Naive thymus-derived CD8-positive, alpha-beta T cell (primary cell): ENCODE measurements around the gene SLC29A2. TPM values are rescaled to one million over a fixed set of nuclear protein-coding genes. Genes with fewer than 3 reads are reported as not detected.
A peak's percentile ranks its signal among the peaks of the same experiment; 100 is the strongest.
"Not testable (repeated sequence)": the region's sequence is repeated elsewhere in the genome, so short reads cannot be mapped to it uniquely, and the experiment has no call there.

ENCODE experiments used
- ATAC-seq, 2 donors: fragments of 150-1000 bp; cut with Tn5 transposase in 1 of 2; sonication (Bioruptor Pico), chemical (Tn5 transposase) in 1 of 2; 1 replicate in 1 of 2; 2 replicates in 1 of 2; pipeline ENCODE4 v1.10.0; 2021; ENCODE audit warnings: mild to moderate bottlenecking in 2 of 2, moderate library complexity in 2 of 2
- POLR2A ChIA-PET: fragments of 350-600 bp; sonication (Branson Sonifier 250); formaldehyde crosslinking; loops from one replicate; lab custom pipeline; 2021; ENCODE audit warnings: antibody characterized with exemption; lab: Charles Lee
- DNase-seq, 10 donors: peaks; one replicate each; pipeline versions ENCODE4 v3.0.0 to v3.0.0-alpha.2; 2020 to 2022
- H3K27ac Mint-ChIP-seq, 10 donors: one replicate each; pipeline ENCODE4 v1.8.0; 2020 to 2022; ENCODE audit warnings: mild to moderate bottlenecking in 10 of 10, mixed read lengths in 10 of 10, moderate library complexity in 4 of 10, inconsistent platforms in 1 of 10
- H3K27me3 Mint-ChIP-seq, 5 donors: one replicate each; pipeline ENCODE4 v1.8.0; 2021 to 2022; ENCODE audit warnings: mixed read lengths in 5 of 5
- H3K36me3 Mint-ChIP-seq, 3 donors: one replicate each; pipeline ENCODE4 v1.8.0; 2020 to 2022; ENCODE audit warnings: mixed read lengths in 3 of 3, mild to moderate bottlenecking in 2 of 3, inconsistent platforms in 1 of 3
- H3K4me1 Mint-ChIP-seq, 4 donors: one replicate each; pipeline ENCODE4 v1.8.0; 2021 to 2022; ENCODE audit warnings: mixed read lengths in 4 of 4
- H3K4me3 Mint-ChIP-seq, 10 donors: one replicate each; pipeline ENCODE4 v1.8.0; 2020 to 2022; ENCODE audit warnings: mild to moderate bottlenecking in 10 of 10, mixed read lengths in 10 of 10, moderate library complexity in 6 of 10, inconsistent platforms in 1 of 10
- H3K9me3 Mint-ChIP-seq, 9 donors: one replicate each; pipeline ENCODE4 v1.8.0; 2020 to 2022; ENCODE audit warnings: mixed read lengths in 9 of 9, mild to moderate bottlenecking in 3 of 9, inconsistent platforms in 1 of 9, moderate library complexity in 1 of 9
- polyA plus RNA-seq, 3 donors: library from polyadenylated mRNA; unstranded; fragments of 300-500 nt; fragmentation: Illumina TruSeq; gene quantifications; one replicate each; pipeline ENCODE4 v1.2.3, GENCODE V29; 2021
- total RNA-seq, 8 experiments: library from RNA in 2 of 8; stranded (reverse) in 2 of 8; gene quantifications; one replicate each; pipeline ENCODE4 v1.2.3 and lab custom pipeline; 2021 to 2026

Gene SLC29A2
- total and polyA plus RNA-seq, 5 experiments from 2014 or later: 1.4 to 13.9 (median 3.9) TPM

- Mint-ChIP-seq H3K27ac (no peak overlapping the region), H3K4me3 (no peak overlapping the region), H3K9me3 (no peaks in the 10 kb centered on the region), H3K4me1 (peaks cover 4 to 7% (median 6%) of the 10 kb centered on the region in 4 donors), H3K27me3 (peaks cover 20 to 58% (median 41%) of the 10 kb centered on the region in 5 donors), H3K36me3 (no peaks in the 10 kb centered on the region)
- ATAC-seq (no peak), DNase-seq (no peak)
- POLR2A ChIA-PET: no interaction called here
These were observed 39.8 kb upstream of the SLC29A2 start for GRCh38 chr11:66411323-66411722.

DNA sequence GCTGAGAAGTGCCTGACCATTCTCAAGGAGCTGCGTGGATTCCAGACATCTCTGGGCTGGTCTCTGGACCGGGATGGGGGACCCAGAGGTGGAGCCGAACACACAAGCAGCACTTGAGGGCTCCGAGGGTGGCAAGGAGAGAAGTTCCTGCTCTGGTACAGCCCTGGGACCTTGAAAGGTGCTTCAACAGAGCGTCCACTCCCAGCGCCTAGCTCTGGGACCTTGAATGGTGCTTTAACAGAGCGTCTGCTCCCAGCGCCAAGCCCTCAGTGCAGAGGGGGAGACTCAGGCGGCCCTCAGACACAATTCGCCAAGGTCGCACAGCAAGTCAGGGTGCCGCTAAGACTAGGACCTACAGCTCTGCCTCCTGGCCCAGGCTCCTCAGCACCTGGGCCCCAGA is 38.6 kb upstream of the SLC29A2 start:
- no peak for DNase-seq
- no peak for ATAC-seq
- POLR2A ChIA-PET: interaction anchor here (0.5 to 0.9 kb wide), 2 partner anchors 11 to 20 kb away, joined by 3 to 5 read pairs; no protein-coding TSS in a partner anchor
- Mint-ChIP-seq H3K27ac (no peak overlapping the region), H3K9me3 (no peaks in the 10 kb centered on the region), H3K4me1 (peaks cover 4 to 7% (median 6%) of the 10 kb centered on the region in 4 donors), H3K27me3 (peaks cover 22 to 54% (median 39%) of the 10 kb centered on the region in 5 donors), H3K4me3 (peak overlapping the region in 2 of 10 donors; percentile 51 to 70), H3K36me3 (no peaks in the 10 kb centered on the region)

DNA sequence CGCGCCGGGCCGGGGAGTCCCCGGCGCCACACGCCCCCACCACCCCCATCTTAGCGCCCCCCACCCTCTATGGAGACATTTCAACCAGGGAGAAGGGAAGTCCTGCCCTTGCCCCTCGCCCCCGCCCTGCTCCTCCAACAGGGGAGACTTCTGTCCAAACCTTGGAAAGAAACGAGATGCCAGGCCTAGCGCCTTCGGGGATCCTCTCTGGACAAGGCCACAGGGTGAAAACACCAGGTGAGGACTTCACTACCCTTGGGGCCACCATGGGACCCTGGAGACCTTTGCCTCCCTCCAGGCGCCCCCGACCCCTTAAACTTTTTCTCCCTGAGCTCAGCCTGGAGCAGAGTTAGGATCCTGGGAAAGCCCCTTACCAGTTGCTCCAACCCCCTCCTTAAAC is 37.7 kb upstream of the SLC29A2 start:
- no peak overlapping the region for H3K4me3 Mint-ChIP-seq

DNA sequence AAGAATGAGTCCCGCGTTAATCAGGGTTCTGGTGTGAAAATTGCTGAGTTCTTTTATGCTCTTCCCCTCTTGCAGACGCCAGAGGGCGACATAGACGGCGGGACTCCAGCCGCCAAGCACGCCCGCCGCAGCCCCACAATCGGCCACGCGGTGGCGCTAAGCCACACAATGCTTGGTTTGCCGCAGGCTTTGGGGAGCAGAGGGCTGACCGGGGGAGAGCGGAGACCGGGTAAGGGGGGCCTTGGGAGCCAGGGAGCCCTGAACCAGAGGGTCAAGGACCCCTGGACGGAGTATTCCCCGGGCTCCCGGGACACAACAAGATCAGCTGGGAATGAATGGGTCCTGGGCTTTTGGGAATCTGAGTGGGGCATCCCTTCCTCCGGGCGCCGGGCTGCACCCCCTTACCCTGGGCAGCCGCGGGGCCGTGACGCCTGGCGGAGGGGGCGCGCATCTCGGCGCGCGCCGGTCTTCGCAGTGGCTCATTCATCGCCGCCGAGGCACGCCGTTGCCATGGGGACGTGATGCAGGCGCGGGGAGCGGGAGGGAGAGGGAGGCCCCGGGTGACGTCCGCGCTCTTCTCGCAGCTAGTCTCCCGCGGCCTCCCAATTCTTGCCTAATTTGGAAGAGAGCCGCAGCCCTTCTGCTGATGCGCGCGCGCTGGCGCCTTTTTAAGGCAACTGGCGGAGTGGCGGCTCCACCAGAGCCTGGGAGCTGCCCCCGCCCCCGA is 37.1 kb upstream of the SLC29A2 start:
- peak; percentile 85 to 86 for ATAC-seq
- Mint-ChIP-seq H3K9me3 (no peaks in the 10 kb centered on the region), H3K4me1 (peaks cover 4 to 7% (median 5%) of the 10 kb centered on the region in 4 donors), H3K36me3 (no peaks in the 10 kb centered on the region), H3K27ac (peak overlapping the region in 8 of 10 donors; percentile 4 to 91 (median 77)), H3K4me3 (peak overlapping the region; percentile 60 to 91 (median 86)), H3K27me3 (peaks cover 23 to 50% (median 32%) of the 10 kb centered on the region in 5 donors)
- POLR2A ChIA-PET: interaction anchor here (0.9 kb wide), 1 partner anchor 270 kb away, joined by 3 read pairs; no protein-coding TSS in a partner anchor
- DNase-seq: peak; percentile 78 to 96 (median 92)

More for the DNA sequence above, 37.7 kb upstream of the SLC29A2 start:
- ATAC-seq (no peak), DNase-seq (no peak)
- Mint-ChIP-seq H3K27me3 (peaks cover 24 to 54% (median 30%) of the 10 kb centered on the region in 5 donors), H3K27ac (peak overlapping the region in 1 of 10 donors; percentile 89), H3K9me3 (no peaks in the 10 kb centered on the region), H3K4me1 (peaks cover 4 to 7% (median 5%) of the 10 kb centered on the region in 4 donors), H3K36me3 (no peaks in the 10 kb centered on the region)
- POLR2A ChIA-PET: interaction anchor here (0.7 to 0.9 kb wide), 2 partner anchors 269 to 740 kb away, joined by 3 read pairs; no protein-coding TSS in a partner anchor

DNA sequence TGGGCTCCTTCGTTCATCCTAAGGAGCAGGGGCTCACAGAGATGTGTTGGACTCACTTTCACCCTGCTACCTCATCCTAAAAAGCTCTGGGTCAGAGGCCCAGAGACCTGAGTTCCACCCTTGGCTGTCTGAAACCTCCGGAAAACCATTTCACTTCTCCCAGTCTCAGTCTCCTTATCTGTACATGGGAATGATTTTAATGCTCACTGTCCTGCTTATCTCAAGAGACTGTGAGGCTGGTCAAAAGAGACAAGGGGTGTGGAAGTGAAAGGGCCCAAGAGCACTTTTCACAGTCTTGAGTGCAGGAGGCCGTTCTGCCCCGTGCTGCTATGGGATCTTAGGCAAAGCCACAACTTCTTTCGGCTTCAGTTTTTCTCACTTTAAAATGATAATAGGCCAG is 36.1 kb upstream of the SLC29A2 start:
- H3K27me3 Mint-ChIP-seq: peaks cover 19 to 41% (median 27%) of the 10 kb centered on the region in 5 donors
- H3K9me3 Mint-ChIP-seq: no peaks in the 10 kb centered on the region
- no peak overlapping the region for H3K27ac Mint-ChIP-seq
- DNase-seq (no peak), ATAC-seq (no peak)
- H3K4me1 Mint-ChIP-seq: peaks cover 4 to 7% (median 5%) of the 10 kb centered on the region in 4 donors
- H3K4me3 Mint-ChIP-seq: no peak overlapping the region
- no peaks in the 10 kb centered on the region for H3K36me3 Mint-ChIP-seq
- POLR2A ChIA-PET: no interaction called here

GRCh38 chr11:66393954-66394353 is 22.4 kb upstream of the SLC29A2 start:
- peak overlapping the region in 2 of 10 donors; percentile 7 to 41 for H3K27ac Mint-ChIP-seq
- no peak for ATAC-seq
- H3K27me3 Mint-ChIP-seq: peaks cover 0 to 19% (median 5%) of the 10 kb centered on the region in 5 donors
- H3K4me3 Mint-ChIP-seq: no peak overlapping the region
- H3K9me3 Mint-ChIP-seq: no peaks in the 10 kb centered on the region
- no peak for DNase-seq
- H3K4me1 Mint-ChIP-seq: peaks cover 0 to 2% (median 0%) of the 10 kb centered on the region in 4 donors
- POLR2A ChIA-PET: no interaction called here
- H3K36me3 Mint-ChIP-seq: no peaks in the 10 kb centered on the region

GRCh38 chr11:66391322-66391721 is 19.8 kb upstream of the SLC29A2 start:
- POLR2A ChIA-PET: no interaction called here
- Mint-ChIP-seq H3K36me3 (no peaks in the 10 kb centered on the region), H3K27ac (no peak overlapping the region)

DNA sequence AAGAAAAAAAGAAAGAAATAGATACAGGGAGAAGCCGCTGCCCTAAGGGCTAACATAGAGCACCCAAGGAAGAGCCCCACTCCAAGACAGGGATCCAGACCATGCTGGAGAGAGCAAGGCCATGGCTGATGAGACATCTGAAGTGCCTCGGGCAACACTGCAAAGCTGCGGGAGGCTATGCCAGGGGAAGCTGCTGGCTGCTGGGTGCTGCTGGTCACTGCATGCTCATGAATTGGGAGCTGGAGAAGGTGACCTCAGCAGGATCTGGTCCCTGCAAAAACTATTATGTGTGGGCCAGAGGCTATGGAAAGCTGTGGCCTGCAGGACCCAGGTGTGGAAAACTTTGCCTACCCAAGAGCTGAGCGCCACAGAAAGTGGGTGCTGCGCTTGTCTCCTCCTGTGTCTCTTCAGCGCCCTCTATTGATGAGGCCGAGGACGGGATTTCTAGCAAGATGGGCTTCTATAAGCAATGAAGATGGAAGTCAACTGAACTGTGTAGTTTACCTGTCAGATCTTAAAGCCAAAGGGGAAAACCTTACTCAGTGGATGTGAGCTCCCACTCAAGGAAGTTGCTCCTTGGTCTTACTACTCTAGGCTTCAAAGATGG is 17.3 kb upstream of the SLC29A2 start:
- Mint-ChIP-seq H3K36me3 (no peaks in the 10 kb centered on the region), H3K27ac (no peak overlapping the region), H3K4me1 (peaks cover 5 to 8% (median 7%) of the 10 kb centered on the region in 4 donors), H3K27me3 (peaks cover 0 to 11% (median 1%) of the 10 kb centered on the region in 5 donors), H3K4me3 (no peak overlapping the region), H3K9me3 (no peaks in the 10 kb centered on the region)
- peak; percentile 85 to 88 for ATAC-seq
- POLR2A ChIA-PET: interaction anchor here (1.0 to 2.2 kb wide), 5 partner anchors 17 to 77 kb away, joined by 3 to 12 read pairs (median 3); partner anchors contain the start of gene SLC29A2
- peak; percentile 46 to 89 (median 68) for DNase-seq

More at GRCh38 chr11:66391322-66391721, 19.8 kb upstream of the SLC29A2 start:
- DNase-seq: no peak
- Mint-ChIP-seq H3K9me3 (no peaks in the 10 kb centered on the region), H3K4me1 (peaks cover 2 to 4% (median 2%) of the 10 kb centered on the region in 4 donors), H3K4me3 (no peak overlapping the region), H3K27me3 (peaks cover 0 to 17% (median 5%) of the 10 kb centered on the region in 5 donors)
- no peak for ATAC-seq

DNA sequence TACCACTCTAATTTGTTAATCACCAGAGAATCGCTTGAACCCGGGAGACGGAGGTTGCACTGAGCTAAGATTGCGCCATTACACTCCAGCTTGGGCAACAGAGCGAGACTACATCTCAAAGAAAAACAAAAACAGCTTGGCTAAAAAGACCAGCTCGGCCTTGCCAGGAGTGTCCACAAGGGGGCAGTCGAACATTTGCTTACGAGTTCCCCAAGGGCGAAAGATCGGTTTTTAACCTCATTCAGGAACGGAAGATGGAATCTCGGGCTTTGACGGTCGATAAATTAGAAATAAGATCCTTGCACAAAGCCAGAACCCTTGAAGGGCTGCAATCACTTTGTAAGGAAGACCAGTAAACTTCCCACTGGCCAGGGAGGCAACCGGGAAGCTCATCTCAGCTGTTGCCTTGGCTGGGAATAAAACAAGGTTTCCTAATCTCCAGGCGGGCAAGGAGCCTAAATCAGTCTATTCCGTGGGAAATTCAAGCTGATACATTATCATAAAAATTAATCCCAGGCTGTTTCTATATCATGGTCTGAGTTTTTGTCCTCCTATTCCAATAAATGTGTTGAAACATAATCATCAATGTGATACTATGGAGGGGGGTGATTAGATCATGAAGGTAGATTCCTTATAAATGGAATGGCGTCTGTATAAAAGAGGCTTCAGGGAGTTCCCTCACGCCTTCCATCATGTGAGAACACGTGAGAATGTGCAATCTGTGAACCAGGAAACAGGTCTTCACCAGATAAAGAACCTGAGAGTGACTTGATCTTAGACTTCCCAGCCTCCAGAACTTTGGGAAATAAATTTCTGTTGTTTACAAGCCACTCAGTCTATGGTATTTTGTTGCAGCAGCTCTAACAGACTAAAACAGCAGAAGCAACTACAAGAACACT is 14.9 kb upstream of the SLC29A2 start:
- ATAC-seq (peak; percentile 78 to 86), DNase-seq (peak; percentile 63 to 90 (median 78))
- Mint-ChIP-seq H3K36me3 (no peaks in the 10 kb centered on the region), H3K9me3 (no peaks in the 10 kb centered on the region), H3K27ac (peak overlapping the region in 4 of 10 donors; percentile 0 to 17 (median 8)), H3K4me3 (peak overlapping the region in 8 of 10 donors; percentile 7 to 71 (median 42)), H3K27me3 (peaks cover 0 to 1% (median 0%) of the 10 kb centered on the region in 5 donors), H3K4me1 (peaks cover 5 to 8% (median 7%) of the 10 kb centered on the region in 4 donors)
- POLR2A ChIA-PET: interaction anchor here (0.6 to 2.2 kb wide), 6 partner anchors 15 to 157 kb away, joined by 3 to 14 read pairs (median 4); partner anchors contain the start of genes B4GAT1, BRMS1 and SLC29A2

- not testable (repeated sequence) for H3K27me3 Mint-ChIP-seq, H3K27ac Mint-ChIP-seq, H3K4me3 Mint-ChIP-seq, H3K36me3 Mint-ChIP-seq, H3K4me1 Mint-ChIP-seq, DNase-seq, H3K9me3 Mint-ChIP-seq, ATAC-seq
- POLR2A ChIA-PET: interaction anchor here (0.6 to 1.3 kb wide), 2 partner anchors 11 to 12 kb away, joined by 3 read pairs; no protein-coding TSS in a partner anchor
These were observed 12.8 kb upstream of the SLC29A2 start for GRCh38 chr11:66384316-66384715.

GRCh38 chr11:66380264-66380663 is 8.7 kb upstream of the SLC29A2 start:
- H3K36me3 Mint-ChIP-seq, H3K4me1 Mint-ChIP-seq, POLR2A ChIA-PET, H3K4me3 Mint-ChIP-seq, ATAC-seq, H3K27ac Mint-ChIP-seq, H3K27me3 Mint-ChIP-seq, H3K9me3 Mint-ChIP-seq, DNase-seq: not testable (repeated sequence)
